ENCODE data around the gene UBE2G2.
"Not testable (repeated sequence)": the region's sequence is repeated elsewhere in the genome, so short reads cannot be mapped to it uniquely, and the experiment has no call there.

The UBE2G2 gene

DNA sequence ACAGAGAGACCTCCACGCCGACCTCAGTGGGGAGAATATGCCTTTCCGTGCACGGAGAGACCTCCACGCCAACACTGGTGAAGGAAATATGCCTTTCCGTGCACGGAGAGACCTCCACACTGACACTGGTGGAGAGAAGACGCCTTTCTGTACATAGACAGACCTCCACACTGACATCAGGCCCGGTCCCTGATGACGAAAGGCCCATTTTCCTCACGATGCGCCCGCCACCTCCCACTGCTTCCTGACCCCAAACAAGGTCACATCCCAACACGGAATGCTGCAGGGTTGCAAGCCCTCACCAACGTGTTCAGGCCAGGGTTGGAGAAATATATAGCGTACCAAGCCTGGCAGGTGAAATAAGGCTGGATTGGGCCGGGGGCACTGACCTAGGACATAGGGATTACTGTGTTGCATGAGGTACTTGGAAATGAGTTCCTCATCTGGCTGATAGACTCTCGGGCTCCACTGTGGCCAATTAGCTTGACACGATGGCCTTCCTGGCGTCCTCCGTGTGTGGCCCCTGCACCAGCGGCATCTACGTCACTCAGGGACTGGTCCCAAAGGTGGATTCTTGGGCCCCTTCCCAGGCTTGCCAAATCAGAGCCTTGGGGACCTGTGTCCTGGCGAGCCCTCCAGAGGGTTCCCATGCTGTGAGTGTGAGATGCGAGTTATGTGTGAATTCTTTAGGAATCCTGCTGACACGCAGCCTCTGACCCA lies 32.8 kb upstream of the UBE2G2 start:
- Histone ChIP-seq H3K27me3 (replicated peaks; ENCODE audit: control insufficient read depth, insufficient read depth, low read length) (no peaks in the 10 kb centered on the region; the same call in 1 of the 2 replicates), H3K4me3 (replicated peaks; ENCODE audit: low read depth, low read length) (no peak overlapping the region), H3K36me3 (ENCODE audit: control insufficient read depth, insufficient read depth, low read length) (no peaks in the 10 kb centered on the region)
- no peak for DNase-seq (ENCODE audit: extremely low read depth, insufficient read length)
- TF ChIP-seq, protein P1, sequence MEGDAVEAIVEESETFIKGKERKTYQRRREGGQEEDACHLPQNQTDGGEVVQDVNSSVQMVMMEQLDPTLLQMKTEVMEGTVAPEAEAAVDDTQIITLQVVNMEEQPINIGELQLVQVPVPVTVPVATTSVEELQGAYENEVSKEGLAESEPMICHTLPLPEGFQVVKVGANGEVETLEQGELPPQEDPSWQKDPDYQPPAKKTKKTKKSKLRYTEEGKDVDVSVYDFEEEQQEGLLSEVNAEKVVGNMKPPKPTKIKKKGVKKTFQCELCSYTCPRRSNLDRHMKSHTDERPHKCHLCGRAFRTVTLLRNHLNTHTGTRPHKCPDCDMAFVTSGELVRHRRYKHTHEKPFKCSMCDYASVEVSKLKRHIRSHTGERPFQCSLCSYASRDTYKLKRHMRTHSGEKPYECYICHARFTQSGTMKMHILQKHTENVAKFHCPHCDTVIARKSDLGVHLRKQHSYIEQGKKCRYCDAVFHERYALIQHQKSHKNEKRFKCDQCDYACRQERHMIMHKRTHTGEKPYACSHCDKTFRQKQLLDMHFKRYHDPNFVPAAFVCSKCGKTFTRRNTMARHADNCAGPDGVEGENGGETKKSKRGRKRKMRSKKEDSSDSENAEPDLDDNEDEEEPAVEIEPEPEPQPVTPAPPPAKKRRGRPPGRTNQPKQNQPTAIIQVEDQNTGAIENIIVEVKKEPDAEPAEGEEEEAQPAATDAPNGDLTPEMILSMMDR (IDR thresholded peaks at IDR 0.05; ENCODE audit: insufficient read depth, low read length, poor library complexity, severe bottlenecking): no peak

DNA sequence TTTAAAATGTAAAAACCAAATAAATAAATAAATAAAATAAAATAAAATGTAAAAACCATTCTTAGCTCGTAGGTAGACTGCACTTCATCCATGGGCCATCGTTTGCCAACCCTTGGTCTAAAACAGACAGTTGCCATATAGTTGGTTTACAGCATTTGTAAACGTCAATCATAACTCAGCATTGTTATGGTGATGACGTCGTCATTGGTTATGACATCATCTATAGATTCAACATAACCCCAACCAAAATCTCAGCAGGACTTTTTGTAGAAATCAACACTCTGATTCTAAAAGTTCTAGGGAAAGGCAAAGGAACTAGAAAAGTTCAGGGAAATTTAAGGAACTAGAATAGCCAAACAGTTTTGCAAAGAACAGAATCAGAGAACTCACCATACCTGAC lies 32.0 kb upstream of the UBE2G2 start:
- Histone ChIP-seq H3K36me3 (ENCODE audit: control insufficient read depth, insufficient read depth, low read length) (no peaks in the 10 kb centered on the region), H3K4me3 (replicated peaks; ENCODE audit: low read depth, low read length) (no peak overlapping the region), H3K27me3 (replicated peaks; ENCODE audit: control insufficient read depth, insufficient read depth, low read length) (no peaks in the 10 kb centered on the region; the same call in 1 of the 2 replicates)
- TF ChIP-seq, protein P1 (IDR thresholded peaks at IDR 0.05; ENCODE audit: insufficient read depth, low read length, poor library complexity, severe bottlenecking): no peak
- no peak for DNase-seq (ENCODE audit: extremely low read depth, insufficient read length)

DNA sequence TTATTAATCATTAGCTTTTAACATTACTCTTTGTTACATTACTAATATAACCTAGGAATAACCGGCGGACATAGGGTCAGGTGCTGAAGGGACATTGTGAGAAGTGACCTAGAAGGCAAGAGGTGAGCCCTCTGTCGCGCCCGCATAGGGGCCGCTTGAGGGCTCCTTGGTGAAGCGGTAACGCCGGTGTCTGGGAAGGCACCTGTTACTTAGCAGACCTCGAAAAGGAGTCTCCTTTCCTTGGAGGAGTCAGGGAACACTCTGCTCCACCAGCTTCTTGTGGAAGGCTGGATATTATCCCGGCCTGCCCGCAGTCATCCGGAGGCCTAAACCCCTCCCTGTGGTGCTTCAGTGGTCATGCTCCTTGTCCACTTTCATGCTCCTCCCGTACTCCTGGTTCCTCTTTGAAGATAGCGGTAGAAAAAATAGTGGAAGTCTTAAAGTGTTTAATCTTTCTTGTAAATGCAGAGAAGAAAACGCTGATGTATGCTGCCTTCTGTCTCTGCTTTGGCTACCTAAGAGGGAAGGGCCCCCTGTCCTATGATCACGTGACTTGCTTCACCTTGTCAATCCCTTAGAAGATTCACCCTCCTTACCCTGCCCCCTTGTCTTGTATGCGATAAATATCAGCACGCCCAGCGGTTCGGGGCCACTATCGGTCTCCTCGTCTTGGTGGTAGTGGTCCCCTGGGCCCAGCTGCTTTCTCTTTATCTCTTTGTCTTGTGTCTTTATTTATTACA lies 31.1 kb upstream of the UBE2G2 start:
- not testable (repeated sequence) for DNase-seq (ENCODE audit: extremely low read depth, insufficient read length); H3K27me3 ChIP-seq (replicated peaks; ENCODE audit: control insufficient read depth, insufficient read depth, low read length); H3K36me3 ChIP-seq (ENCODE audit: control insufficient read depth, insufficient read depth, low read length); H3K4me3 ChIP-seq (replicated peaks; ENCODE audit: low read depth, low read length)

DNA sequence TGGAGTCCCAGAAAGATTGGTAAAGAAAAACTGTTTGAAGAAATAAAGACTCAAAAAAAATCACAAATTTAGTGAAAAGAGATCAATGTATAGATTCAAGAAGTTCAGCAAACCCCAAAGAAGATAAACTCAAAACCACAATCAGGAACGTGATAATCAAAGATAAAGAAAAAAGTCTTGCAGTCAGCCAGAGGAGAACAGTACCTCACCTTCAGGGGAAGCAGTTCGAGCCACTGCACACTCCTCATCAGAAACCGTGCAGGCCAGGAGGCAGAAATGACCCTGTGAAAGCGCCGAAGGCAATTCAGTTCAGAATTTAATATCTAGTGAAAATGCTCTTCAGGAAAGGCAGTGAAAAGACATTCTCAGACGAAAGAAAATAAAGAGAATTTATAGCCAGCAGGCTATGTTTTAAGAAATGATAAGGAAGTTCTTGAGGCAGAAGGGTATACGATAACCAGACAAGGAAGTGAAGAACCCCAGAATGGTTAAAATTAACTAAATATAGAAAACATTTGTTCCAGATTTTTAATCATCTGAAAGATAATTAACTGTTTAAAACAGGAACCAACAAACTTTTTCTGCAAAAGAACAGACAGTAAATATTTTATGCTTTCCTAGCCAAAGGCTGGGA lies 29.7 kb upstream of the UBE2G2 start:
- Histone ChIP-seq H3K36me3 (ENCODE audit: control insufficient read depth, insufficient read depth, low read length) (no peaks in the 10 kb centered on the region), H3K27me3 (replicated peaks; ENCODE audit: control insufficient read depth, insufficient read depth, low read length) (no peaks in the 10 kb centered on the region; the same call in 1 of the 2 replicates), H3K4me3 (replicated peaks; ENCODE audit: low read depth, low read length) (no peak overlapping the region)
- no peak for DNase-seq (ENCODE audit: extremely low read depth, insufficient read length)
- TF ChIP-seq, protein P1 (IDR thresholded peaks at IDR 0.05; ENCODE audit: insufficient read depth, low read length, poor library complexity, severe bottlenecking): no peak

DNA sequence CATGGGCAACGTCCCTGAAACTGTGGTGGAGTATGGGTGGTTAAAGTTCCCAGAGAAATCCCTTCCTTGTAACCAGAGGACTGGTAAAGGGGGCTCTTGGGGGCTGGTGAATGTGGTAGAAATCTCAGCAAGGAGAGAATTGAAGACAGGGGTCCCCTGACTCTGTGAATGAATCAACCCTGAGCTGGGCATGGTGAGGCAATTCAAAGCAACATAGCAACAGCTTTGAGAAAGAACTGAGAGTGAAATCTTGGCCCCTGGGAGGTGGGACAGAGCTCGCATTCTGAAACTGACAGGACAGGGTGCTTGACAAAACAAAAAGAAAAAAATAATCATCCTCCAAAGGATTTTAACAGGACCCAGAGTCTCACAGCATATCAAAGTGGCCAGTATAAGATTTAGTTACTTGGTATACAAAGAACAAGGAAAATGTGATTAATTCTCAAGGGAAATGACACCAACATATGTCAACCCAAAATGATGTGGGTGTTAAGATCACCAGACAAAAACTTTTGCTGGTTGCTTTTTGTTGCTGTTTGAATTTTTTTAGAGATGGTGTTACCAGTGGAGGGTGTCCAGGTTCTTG lies 28.0 kb upstream of the UBE2G2 start:
- Histone ChIP-seq H3K27me3 (replicated peaks; ENCODE audit: control insufficient read depth, insufficient read depth, low read length) (no peaks in the 10 kb centered on the region; the same call in 1 of the 2 replicates), H3K36me3 (ENCODE audit: control insufficient read depth, insufficient read depth, low read length) (no peaks in the 10 kb centered on the region), H3K4me3 (replicated peaks; ENCODE audit: low read depth, low read length) (no peak overlapping the region)
- no peak for DNase-seq (ENCODE audit: extremely low read depth, insufficient read length)
- TF ChIP-seq, protein P1 (IDR thresholded peaks at IDR 0.05; ENCODE audit: insufficient read depth, low read length, poor library complexity, severe bottlenecking): no peak

Measured in GM06990 (cell line).